Measurements from ENCODE around the gene TRMT44.

TRMT44 gene

GRCh38 chr4:8522160-8523120 lies 81.9 kb downstream of the TRMT44 start:
- in situ Hi-C loops (cut with MboI; ENCODE audit: low pct_unique_long_range_greater_than_20kb, low sequenced_read_pairs, unreplicated experiment): no loop called here
- TF ChIP-seq, protein P1, sequence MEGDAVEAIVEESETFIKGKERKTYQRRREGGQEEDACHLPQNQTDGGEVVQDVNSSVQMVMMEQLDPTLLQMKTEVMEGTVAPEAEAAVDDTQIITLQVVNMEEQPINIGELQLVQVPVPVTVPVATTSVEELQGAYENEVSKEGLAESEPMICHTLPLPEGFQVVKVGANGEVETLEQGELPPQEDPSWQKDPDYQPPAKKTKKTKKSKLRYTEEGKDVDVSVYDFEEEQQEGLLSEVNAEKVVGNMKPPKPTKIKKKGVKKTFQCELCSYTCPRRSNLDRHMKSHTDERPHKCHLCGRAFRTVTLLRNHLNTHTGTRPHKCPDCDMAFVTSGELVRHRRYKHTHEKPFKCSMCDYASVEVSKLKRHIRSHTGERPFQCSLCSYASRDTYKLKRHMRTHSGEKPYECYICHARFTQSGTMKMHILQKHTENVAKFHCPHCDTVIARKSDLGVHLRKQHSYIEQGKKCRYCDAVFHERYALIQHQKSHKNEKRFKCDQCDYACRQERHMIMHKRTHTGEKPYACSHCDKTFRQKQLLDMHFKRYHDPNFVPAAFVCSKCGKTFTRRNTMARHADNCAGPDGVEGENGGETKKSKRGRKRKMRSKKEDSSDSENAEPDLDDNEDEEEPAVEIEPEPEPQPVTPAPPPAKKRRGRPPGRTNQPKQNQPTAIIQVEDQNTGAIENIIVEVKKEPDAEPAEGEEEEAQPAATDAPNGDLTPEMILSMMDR (IDR thresholded peaks at IDR 0.05; ENCODE audit: extremely low read depth, insufficient read depth, missing control alignments): no peak
- no peak for DNase-seq (ENCODE audit: low spot score)

DNA sequence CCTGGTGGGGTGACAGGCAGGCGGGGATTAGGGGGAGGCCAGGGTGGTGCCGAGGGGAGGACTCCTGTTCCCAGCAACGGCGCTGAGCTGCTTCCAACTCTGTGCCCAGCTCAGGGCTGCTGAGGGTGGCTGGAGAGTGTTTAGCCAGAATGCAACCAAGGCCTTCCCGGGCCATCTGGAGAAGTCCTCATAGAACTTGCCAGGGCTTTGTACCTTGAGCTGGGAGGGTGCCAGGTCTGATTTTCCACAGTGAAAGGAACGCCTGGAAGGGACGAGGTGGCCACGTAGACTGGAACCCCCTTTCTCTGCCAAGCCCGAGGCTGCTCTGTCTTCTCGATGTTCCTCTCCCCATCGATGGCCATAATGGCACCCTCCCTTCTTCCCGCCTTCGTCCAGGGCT lies 82.6 kb downstream of the TRMT44 start:
- TF ChIP-seq, protein P1 (IDR thresholded peaks at IDR 0.05; ENCODE audit: extremely low read depth, insufficient read depth, missing control alignments): no peak
- DNase-seq (ENCODE audit: low spot score): no peak
- in situ Hi-C loops (cut with MboI; ENCODE audit: low pct_unique_long_range_greater_than_20kb, low sequenced_read_pairs, unreplicated experiment): no loop called here

DNA sequence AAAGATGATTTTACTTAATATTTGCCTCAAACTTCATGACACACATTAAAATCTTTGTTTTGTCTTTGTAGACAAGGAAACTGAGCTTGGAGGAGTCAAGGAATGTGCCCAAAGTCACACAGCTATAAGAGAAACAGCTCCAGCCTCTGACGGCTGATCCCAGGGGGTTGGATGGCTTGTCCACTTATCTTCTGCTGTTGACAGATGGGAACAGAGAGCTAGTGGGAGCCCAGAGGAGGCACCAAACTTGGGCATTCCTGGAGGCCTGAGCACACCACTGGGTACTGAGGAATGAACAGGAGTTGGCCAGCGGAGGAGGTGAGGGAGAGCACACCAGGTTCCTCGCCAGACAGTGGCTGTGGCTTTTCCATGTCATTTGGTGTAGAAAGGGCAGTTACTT lies 83.2 kb downstream of the TRMT44 start:
- DNase-seq (ENCODE audit: low spot score): no peak
- in situ Hi-C loops (cut with MboI; ENCODE audit: low pct_unique_long_range_greater_than_20kb, low sequenced_read_pairs, unreplicated experiment): no loop called here
- TF ChIP-seq, protein P1 (IDR thresholded peaks at IDR 0.05; ENCODE audit: extremely low read depth, insufficient read depth, missing control alignments): no peak

DNA sequence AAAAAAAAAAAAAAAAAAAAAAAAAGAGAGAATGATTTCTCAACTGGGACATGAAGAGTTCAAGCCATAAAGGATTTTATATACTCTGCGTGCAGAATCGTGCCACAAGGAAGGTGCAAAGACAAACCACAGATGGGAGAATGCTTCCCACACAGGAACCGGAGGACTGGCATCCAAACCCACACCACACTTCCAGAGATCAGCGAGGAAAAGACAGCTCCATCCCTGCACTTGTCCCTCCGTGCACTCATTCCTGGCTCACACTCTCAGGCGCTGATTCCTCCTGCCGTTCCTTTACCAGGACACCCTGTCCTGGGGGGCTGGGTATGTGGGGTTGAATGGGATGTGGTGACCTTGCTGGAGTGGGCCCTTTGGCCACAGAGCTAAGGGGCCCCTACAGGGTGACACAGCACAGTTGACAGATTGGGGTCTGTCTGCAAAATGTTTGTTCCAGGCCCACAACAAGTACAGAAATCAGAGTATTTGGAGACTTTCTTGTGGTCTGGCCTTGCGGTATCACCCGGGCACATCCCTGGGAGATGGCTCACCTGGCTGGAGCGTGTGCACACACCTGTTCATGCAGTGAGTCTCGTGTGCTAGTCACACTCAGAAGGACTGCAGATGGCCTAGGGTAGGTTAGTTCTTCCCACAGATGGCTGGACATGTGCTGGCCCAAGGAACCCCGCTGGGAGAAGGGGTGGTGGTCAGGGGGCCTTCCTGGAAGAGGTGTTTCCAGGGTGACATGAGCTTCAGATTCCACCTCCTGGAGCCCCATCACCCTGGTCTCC lies 84.2 kb downstream of the TRMT44 start:
- no peak for DNase-seq (ENCODE audit: low spot score)
- TF ChIP-seq, protein P1 (IDR thresholded peaks at IDR 0.05; ENCODE audit: extremely low read depth, insufficient read depth, missing control alignments): no peak
- in situ Hi-C loops (cut with MboI; ENCODE audit: low pct_unique_long_range_greater_than_20kb, low sequenced_read_pairs, unreplicated experiment): no loop called here

DNA sequence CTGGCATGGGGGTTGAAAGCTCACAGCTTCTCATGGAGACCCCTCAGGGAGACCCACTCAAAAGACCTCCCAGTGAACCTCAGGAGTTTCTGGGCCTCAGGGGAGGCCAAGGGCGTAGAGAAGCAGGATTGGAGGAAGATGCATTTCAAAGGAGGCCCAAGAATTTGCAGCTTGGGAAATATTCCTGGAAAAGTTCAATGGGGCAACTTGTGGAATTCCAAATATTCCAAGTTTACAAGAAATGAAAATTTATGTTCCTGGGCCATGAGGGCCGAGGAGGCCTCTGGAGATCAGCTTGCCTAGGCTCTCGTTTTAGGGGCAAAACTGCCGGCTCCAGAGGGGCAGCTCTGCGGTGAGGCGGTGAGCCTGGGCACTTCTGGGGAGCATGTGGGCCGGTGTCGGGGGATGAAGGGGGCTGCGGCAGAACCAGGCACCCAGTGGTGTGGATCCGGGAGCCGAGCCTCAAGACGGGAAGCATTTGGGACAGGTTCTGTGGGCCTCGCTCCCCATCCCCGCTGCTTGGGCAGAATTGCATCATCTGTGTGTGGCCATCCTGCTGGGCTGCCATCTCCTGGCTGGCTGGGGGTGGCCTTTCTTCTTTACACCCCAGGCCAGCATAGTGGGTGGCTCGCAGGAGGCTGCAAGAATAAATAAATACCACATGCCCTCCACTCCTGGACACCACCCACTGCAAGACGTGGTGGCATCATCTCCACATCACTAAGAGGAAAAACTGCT lies 85.0 kb downstream of the TRMT44 start:
- in situ Hi-C loops (cut with MboI; ENCODE audit: low pct_unique_long_range_greater_than_20kb, low sequenced_read_pairs, unreplicated experiment): no loop called here
- TF ChIP-seq, protein P1 (IDR thresholded peaks at IDR 0.05; ENCODE audit: extremely low read depth, insufficient read depth, missing control alignments): no peak
- no peak for DNase-seq (ENCODE audit: low spot score)
